OCI-LY1 (cell line): Measurements from ENCODE around the gene KCNJ12.

Experiments used
- H2AFZ ChIP-seq: fragments of 200-600 bp; sonication (generic), shearing (Covaris generic); 2 replicates; pipeline ENCODE4 v1.6.0; 2014; ENCODE audit warnings: antibody characterized with exemption, mild to moderate bottlenecking, low read length
- H3F3A ChIP-seq: fragments of 200-600 bp; sonication (generic), shearing (Covaris generic); 2 replicates; pipeline ENCODE4 v1.6.0; 2014; ENCODE audit warnings: mild to moderate bottlenecking, antibody characterized with exemption, low read length, moderate library complexity; ENCODE audit not compliant: insufficient read depth
- H3K27ac ChIP-seq: fragments of 200-600 bp; sonication (generic); 2 replicates; pipeline ENCODE4 v1.5.1; 2014; ENCODE audit warnings: low read length, mixed run types, mild to moderate bottlenecking, low read depth; ENCODE audit not compliant: poor library complexity, severe bottlenecking
- H3K27me3 ChIP-seq: fragments of 200-600 bp; sonication (generic); 2 replicates; pipeline ENCODE4 v1.6.0; 2014; ENCODE audit warnings: antibody characterized with exemption, mild to moderate bottlenecking, low read length, moderate library complexity; ENCODE audit not compliant: insufficient read depth
- H3K36me3 ChIP-seq: fragments of 200-600 bp; sonication (generic); 2 replicates; pipeline ENCODE4 v1.6.1; 2014; ENCODE audit warnings: mild to moderate bottlenecking, antibody characterized with exemption, low read length, moderate library complexity, mixed read lengths; ENCODE audit not compliant: insufficient read depth
- H3K4me1 ChIP-seq: fragments of 200-600 bp; sonication (generic); 2 replicates; pipeline ENCODE4 v1.5.1; 2014; ENCODE audit warnings: mild to moderate bottlenecking, low read length, moderate library complexity; ENCODE audit not compliant: insufficient read depth, severe bottlenecking
- H3K4me2 ChIP-seq: fragments of 200-600 bp; sonication (generic), shearing (Covaris generic); 2 replicates; pipeline ENCODE4 v1.6.1; 2014; ENCODE audit warnings: low read length
- H3K4me3 ChIP-seq: fragments of 200-600 bp; sonication (generic); 2 replicates; pipeline ENCODE4 v1.5.1; 2014; ENCODE audit warnings: low read length, low read depth, mild to moderate bottlenecking, mixed read lengths; ENCODE audit not compliant: poor library complexity, severe bottlenecking
- H3K79me2 ChIP-seq: fragments of 200-600 bp; shearing (Covaris generic); 2 replicates; pipeline ENCODE4 v1.6.1; 2016; ENCODE audit warnings: mixed run types, low read length, mixed read lengths; ENCODE audit not compliant: insufficient read depth
- H3K9ac ChIP-seq: fragments of 200-600 bp; sonication (generic), shearing (Covaris generic); 2 replicates; pipeline ENCODE4 v1.6.1; 2014; ENCODE audit warnings: mild to moderate bottlenecking, low read length, mixed read lengths
- H3K9me2 ChIP-seq: fragments of 200-600 bp; sonication (generic), shearing (Covaris generic); 2 replicates; pipeline ENCODE4 v1.6.1; 2014; ENCODE audit warnings: low read depth, mild to moderate bottlenecking, low read length, mixed read lengths
- H3K9me3 ChIP-seq: fragments of 200-600 bp; shearing (Covaris generic); 2 replicates; pipeline ENCODE4 v1.6.1; 2014; ENCODE audit warnings: low read length, mixed read lengths
- H4K20me1 ChIP-seq: fragments of 200-600 bp; sonication (generic), shearing (Covaris generic); 2 replicates; pipeline ENCODE4 v1.6.0; 2016; ENCODE audit warnings: mild to moderate bottlenecking, low read length; ENCODE audit not compliant: insufficient read depth
- EZH2 ChIP-seq: fragments of 200-600 bp; sonication (generic), shearing (Covaris generic); IDR thresholded peaks from 2 replicates; pipeline ENCODE4 v1.8.0; 2017; ENCODE audit warnings: borderline replicate concordance, mixed run types, mild to moderate bottlenecking, antibody characterized with exemption, low read length, moderate library complexity, mixed read lengths
- TF ChIP-seq, protein P1 (sequence below): fragments of 200-600 bp; sonication (generic), shearing (Covaris generic); IDR thresholded peaks from 2 replicates; pipeline ENCODE4 v1.5.1; 2017; ENCODE audit warnings: mild to moderate bottlenecking, antibody characterized with exemption, low read length, moderate library complexity, mixed read lengths

Gene KCNJ12

DNA sequence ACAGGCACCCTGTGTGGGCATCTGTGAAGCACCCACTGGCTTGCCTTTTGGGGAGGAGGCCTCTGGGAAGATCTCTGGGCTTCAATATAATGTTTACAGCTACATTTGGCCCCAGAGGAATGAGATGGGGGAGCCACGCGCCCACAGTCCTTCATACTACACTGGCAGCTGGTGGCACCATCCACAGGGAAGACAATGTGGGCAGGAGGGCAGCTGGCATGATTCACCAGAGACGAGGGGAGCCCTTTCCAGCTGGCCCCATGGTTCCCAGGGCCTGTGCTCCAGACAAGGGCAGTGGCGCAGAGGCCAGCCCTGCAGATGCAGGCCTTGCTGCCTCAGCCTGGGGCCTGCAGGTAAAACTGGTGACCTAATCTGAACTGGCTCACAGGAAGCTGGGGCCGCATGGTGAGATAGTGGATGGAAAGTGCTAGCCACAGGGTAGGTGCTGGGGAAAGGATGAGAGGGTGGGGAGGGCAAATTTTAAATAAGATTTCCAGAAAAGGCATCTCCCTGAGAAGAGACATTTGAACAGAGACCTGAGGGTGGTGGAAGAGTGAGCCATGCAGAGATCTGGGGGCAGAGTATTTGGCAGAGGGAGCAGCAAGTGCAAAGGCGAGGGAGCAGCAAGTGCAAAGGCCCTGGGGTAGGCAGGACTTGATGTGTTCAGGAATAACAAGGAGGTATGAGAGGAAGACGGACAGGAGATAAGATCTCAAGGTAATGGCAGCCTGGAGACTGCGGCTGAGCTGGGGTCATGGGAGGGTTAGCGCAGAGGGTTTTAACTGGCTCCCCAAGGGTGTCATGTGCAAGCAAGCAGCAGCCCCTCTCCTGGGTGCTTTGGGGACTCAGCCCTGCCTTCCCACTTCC lies 12.1 kb upstream of the KCNJ12 start:
- no peaks in the 10 kb centered on the region for H3K9me3 ChIP-seq
- no peaks in the 10 kb centered on the region for H3K36me3 ChIP-seq
- no peak overlapping the region for H3K4me2 ChIP-seq
- no peaks in the 10 kb centered on the region; the same call in 1 of the 2 replicates for H3K27me3 ChIP-seq
- TF ChIP-seq, protein P1, sequence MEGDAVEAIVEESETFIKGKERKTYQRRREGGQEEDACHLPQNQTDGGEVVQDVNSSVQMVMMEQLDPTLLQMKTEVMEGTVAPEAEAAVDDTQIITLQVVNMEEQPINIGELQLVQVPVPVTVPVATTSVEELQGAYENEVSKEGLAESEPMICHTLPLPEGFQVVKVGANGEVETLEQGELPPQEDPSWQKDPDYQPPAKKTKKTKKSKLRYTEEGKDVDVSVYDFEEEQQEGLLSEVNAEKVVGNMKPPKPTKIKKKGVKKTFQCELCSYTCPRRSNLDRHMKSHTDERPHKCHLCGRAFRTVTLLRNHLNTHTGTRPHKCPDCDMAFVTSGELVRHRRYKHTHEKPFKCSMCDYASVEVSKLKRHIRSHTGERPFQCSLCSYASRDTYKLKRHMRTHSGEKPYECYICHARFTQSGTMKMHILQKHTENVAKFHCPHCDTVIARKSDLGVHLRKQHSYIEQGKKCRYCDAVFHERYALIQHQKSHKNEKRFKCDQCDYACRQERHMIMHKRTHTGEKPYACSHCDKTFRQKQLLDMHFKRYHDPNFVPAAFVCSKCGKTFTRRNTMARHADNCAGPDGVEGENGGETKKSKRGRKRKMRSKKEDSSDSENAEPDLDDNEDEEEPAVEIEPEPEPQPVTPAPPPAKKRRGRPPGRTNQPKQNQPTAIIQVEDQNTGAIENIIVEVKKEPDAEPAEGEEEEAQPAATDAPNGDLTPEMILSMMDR = no peak
- no peak for TF ChIP-seq EZH2
- no peaks in the 10 kb centered on the region for H3F3A ChIP-seq
- H3K9ac ChIP-seq = no peak overlapping the region
- no peaks in the 10 kb centered on the region for H3K79me2 ChIP-seq
- no peaks in the 10 kb centered on the region for H3K9me2 ChIP-seq
- H3K4me3 ChIP-seq = no peak overlapping the region
- no peaks in the 10 kb centered on the region for H3K4me1 ChIP-seq
- H3K27ac ChIP-seq = no peak overlapping the region
- no peaks in the 10 kb centered on the region for H4K20me1 ChIP-seq
- H2AFZ ChIP-seq = no peak overlapping the region

DNA sequence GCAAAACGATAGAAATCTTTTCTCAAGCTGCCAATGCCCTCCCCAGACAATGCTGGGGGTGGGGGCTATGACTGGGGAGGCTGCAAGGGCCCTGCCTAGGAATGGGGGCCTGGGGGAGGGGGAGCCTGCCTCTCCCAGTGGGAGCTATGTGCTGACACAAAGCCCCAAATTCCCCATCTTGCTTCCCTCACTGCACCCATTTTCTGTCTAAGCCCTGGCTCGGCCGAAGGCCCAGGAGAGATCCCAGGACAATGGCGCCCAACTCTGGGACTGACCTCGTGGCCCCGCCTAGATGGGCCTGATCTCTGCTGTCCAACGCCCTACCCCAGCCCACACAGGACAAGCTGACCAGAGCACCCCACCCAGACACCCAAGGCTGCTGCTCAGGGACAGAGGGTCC lies 11.1 kb upstream of the KCNJ12 start:
- TF ChIP-seq, protein P1 = no peak
- TF ChIP-seq EZH2 = no peak
- Histone ChIP-seq H3K9me2 (no peaks in the 10 kb centered on the region), H3K9me3 (no peaks in the 10 kb centered on the region), H3K9ac (no peak overlapping the region), H2AFZ (no peak overlapping the region), H3F3A (no peaks in the 10 kb centered on the region), H3K79me2 (no peaks in the 10 kb centered on the region), H3K4me2 (no peak overlapping the region), H3K36me3 (no peaks in the 10 kb centered on the region), H3K27me3 (no peaks in the 10 kb centered on the region; the same call in 1 of the 2 replicates), H3K4me3 (no peak overlapping the region), H3K4me1 (no peaks in the 10 kb centered on the region), H3K27ac (no peak overlapping the region), H4K20me1 (no peaks in the 10 kb centered on the region)

DNA sequence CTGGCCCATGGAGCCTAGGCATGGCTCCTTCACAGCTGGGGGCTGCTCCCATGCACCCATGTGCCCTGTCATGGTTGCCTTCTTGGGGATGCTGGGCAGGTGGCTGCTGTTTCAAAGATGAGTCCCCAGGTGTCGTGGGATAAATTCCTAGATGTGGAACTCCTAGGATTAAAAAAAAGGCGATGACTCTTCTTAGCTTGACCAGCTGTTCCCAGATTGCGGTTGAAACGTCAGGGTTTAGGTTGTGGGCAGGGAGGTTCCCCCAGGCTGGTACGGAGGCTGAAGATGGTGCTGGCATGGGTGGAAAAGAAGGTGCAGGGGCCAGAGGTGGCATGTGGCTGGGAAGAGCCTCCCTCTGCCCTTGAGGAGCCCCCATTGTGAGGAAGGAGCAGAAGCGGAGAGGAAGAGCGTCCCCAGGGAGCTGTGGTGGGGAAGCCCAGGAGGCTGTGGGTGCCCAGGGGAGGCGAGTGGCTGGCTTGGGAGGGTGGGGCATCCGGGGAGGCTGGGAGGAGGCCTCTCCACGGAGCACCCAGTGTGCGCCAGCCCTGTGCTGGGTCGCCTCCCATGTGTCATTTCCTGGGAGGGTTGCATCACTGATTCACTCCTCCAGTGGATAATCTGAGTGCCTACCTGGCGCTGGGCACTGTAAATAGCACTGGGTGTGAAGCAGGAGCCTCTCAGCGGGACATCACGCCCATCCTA lies 7.5 kb upstream of the KCNJ12 start:
- Histone ChIP-seq H3K27me3 (no peaks in the 10 kb centered on the region), H3K4me3 (no peak overlapping the region), H3K9ac (no peak overlapping the region), H3K9me2 (no peaks in the 10 kb centered on the region), H3K36me3 (no peaks in the 10 kb centered on the region), H2AFZ (no peak overlapping the region), H3K79me2 (no peaks in the 10 kb centered on the region), H3K4me1 (no peaks in the 10 kb centered on the region), H3K9me3 (no peaks in the 10 kb centered on the region), H3F3A (no peaks in the 10 kb centered on the region), H3K4me2 (no peak overlapping the region), H4K20me1 (no peaks in the 10 kb centered on the region), H3K27ac (no peak overlapping the region)
- TF ChIP-seq EZH2 = no peak
- TF ChIP-seq, protein P1 = no peak
